Measurements from ENCODE around the gene TSEN2.
"Not testable (repeated sequence)": the region's sequence is repeated elsewhere in the genome, so short reads cannot be mapped to it uniquely, and the experiment has no call there.

GRCh38 chr3:12543497-12543896 is 59.2 kb downstream of the TSEN2 start:
- TF ChIP-seq, protein P1, sequence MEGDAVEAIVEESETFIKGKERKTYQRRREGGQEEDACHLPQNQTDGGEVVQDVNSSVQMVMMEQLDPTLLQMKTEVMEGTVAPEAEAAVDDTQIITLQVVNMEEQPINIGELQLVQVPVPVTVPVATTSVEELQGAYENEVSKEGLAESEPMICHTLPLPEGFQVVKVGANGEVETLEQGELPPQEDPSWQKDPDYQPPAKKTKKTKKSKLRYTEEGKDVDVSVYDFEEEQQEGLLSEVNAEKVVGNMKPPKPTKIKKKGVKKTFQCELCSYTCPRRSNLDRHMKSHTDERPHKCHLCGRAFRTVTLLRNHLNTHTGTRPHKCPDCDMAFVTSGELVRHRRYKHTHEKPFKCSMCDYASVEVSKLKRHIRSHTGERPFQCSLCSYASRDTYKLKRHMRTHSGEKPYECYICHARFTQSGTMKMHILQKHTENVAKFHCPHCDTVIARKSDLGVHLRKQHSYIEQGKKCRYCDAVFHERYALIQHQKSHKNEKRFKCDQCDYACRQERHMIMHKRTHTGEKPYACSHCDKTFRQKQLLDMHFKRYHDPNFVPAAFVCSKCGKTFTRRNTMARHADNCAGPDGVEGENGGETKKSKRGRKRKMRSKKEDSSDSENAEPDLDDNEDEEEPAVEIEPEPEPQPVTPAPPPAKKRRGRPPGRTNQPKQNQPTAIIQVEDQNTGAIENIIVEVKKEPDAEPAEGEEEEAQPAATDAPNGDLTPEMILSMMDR (IDR thresholded peaks at IDR 0.05) = not testable (repeated sequence)
- not testable (repeated sequence) for TF ChIP-seq POLR2A, EP300 (IDR thresholded peaks at IDR 0.05)
